PFSK-1 (cell line): ENCODE data around the gene PAF1.

Experiments used
- FOXP2 ChIP-seq: optimal IDR thresholded peaks from 2 replicates; pipeline ENCODE3; 2011; ENCODE audit warnings: borderline replicate concordance, control low read depth, inconsistent platforms; ENCODE audit not compliant: insufficient read depth; ENCODE audit errors: extremely low read length, extremely low read depth
- POLR2AphosphoS5 ChIP-seq: IDR thresholded peaks from 2 replicates; pipeline ENCODE4 v1.6.1; 2012; ENCODE audit warnings: low read depth, mild to moderate bottlenecking, control low read depth, low read length, moderate library complexity
- REST ChIP-seq, 2 experiments: IDR thresholded peaks; 2 replicates each; pipeline versions ENCODE4 v1.6.1 to v1.8.0; 2011 to 2012; ENCODE audit warnings: low read depth in 2 of 2, low read length in 2 of 2, control low read depth in 1 of 2, inconsistent platforms in 1 of 2, mild to moderate bottlenecking in 1 of 2, moderate library complexity in 1 of 2; ENCODE audit not compliant: insufficient read depth in 1 of 2
- SIN3A ChIP-seq: IDR thresholded peaks from 2 replicates; pipeline ENCODE4 v1.6.1; 2012; ENCODE audit warnings: mild to moderate bottlenecking, low read length, moderate library complexity, borderline replicate concordance; ENCODE audit not compliant: insufficient read depth
- TAF1 ChIP-seq: IDR thresholded peaks from 2 replicates; pipeline ENCODE4 v1.6.1; 2012; ENCODE audit warnings: low read length, control low read depth, borderline replicate concordance; ENCODE audit not compliant: insufficient read depth

GRCh38 chr19:39379865-39380396, 11.0 kb downstream of the PAF1 start:
- TF ChIP-seq REST (IDR thresholded peaks at IDR 0.05; ENCODE audit: insufficient read depth in 1 of 2, low read depth in 2 of 2, low read length in 2 of 2) (no peak), SIN3A (no peak), POLR2AphosphoS5 (no peak), TAF1 (no peak), FOXP2 (no peak)
